DMS79 treated with DMSO at 0.1 percent for 48 hours (cell line): ENCODE measurements around the gene ABCD1.
"Not testable (repeated sequence)": the region's sequence is repeated elsewhere in the genome, so short reads cannot be mapped to it uniquely, and the experiment has no call there.

ENCODE experiments used
- DNase-seq: peaks from one replicate; lab custom pipeline; 2025; lab: John Stamatoyannopoulos, UW

Gene ABCD1

GRCh38 chrX:153724252-153725038, at the start of gene ABCD1, which contains the start of gene BCAP31:
Gene ABCD1 (plus strand): TSS chrX:153724856. CDS start chrX:153725267, 411 bp downstream.
Gene BCAP31 (minus strand): TSS chrX:153724387. CDS start chrX:153723244, 1,143 bp downstream.
- peak; percentile 50 for DNase-seq

DNA sequence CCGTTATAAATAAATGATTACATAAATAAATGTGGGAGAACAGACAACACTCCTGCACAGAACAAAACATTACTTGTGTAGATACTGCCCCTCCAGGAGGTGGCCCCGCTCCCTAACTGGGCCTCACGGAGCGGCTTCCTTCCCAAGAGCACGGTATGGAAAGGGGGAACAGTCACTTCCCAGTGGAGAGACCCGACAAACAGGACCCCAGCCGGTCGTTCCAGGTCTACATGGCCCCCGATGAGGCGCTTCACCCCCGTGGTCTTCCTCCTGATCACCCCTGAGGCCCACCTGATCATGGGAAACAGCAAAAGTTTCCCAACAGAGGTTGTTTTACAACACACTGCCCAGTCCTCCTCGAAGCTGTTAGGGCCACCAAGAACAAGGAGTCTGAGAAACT, 43.5 kb upstream of the ABCD1 start:
- DNase-seq = no peak

DNA sequence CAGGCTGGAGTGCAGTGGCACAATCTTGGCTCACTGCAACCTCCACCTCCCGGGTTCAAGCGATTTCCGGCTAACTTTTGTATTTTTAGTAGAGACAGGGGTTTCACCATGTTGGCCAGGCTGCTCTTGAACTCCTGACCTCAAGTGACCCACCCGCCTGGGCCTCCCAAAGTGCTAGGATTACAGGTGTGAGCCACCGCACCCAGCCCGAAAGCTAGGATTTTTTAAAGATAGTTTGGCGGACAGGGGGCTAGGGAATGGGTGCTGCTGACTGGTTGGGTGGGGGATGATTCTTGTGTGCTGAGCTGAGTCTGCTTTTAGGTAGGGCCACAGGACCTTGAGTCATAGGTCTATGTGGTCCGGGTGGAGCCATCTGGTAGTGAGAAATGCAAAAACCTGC, 41.2 kb upstream of the ABCD1 start:
- not testable (repeated sequence) for DNase-seq

GRCh38 chrX:153684467-153685155, 40.0 kb upstream of the ABCD1 start:
- DNase-seq = no peak

- no peak for DNase-seq
Observed at GRCh38 chrX:153685156-153685536, 39.5 kb upstream of the ABCD1 start.

DNA sequence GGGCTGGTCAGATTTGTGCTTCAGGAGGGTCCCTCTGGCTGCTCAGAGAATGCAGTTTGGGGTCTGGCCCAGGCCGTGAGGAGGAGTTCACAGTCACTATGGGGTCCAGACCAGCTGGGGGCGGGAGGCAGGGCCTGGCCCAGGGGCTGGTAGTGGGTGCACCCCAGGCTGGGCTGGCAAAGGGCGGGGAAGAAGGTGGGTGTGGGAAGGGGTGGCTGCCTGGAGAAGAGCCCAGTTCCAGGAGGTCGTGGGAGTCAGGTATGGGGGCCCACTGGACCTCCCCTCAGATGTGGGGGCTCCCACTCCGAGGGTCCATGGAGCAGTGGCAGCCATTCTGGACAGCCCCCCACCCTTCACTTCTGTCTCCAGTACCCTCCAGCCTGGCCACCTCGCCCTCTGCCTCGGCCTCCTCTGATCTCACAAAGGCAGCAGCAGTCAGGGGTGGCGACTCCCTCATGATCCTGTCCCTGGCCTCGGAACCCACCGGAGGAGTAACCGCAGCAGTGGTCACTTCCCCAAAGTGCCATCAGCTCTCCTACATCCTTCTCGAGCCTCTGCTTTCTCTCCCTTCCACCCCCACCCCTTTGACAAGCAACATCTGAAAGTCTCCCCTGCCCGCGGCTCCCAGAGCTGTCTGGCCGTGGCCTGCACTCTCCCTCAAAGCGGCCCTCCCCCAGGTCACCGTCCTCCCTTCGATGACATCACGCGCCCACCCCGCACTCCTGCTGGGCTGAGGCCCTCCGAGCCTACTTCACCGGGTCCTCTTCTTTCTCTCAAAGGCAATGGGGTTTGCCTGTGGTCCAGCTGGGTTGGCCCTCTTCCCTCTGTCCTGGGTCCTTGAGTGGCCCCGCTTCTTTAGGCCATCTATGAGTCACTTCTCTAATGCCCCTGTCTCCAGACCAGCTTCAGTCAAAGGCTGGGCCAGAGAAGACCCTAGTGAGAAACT, 38.6 kb upstream of the ABCD1 start:
- no peak for DNase-seq

DNA sequence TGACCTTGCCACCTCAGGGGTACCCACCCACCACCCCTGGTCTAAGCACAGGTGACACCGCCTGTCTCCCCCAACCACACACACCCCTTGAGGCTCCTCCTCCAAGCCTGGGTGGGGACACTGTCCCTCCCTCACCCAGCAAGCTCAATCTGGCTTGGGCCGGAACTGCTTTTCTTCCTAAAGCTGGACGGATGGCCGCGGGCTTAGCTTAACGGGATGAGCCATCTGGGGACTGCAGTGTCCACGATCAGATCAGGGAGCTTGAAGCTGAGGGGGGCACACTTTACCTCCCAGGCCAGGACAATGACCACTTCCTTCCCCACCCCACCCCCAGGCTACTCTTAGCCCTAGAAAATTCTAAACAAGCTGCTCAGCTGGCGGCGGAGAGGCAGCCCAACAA, 37.9 kb upstream of the ABCD1 start:
- no peak for DNase-seq

- DNase-seq = peak; percentile 28
Observed at GRCh38 chrX:153687121-153688039, 37.3 kb upstream of the ABCD1 start, which contains the start of gene SLC6A8. Gene SLC6A8 (plus strand): TSS chrX:153687926. CDS start chrX:153688575, 649 bp downstream.

DNA sequence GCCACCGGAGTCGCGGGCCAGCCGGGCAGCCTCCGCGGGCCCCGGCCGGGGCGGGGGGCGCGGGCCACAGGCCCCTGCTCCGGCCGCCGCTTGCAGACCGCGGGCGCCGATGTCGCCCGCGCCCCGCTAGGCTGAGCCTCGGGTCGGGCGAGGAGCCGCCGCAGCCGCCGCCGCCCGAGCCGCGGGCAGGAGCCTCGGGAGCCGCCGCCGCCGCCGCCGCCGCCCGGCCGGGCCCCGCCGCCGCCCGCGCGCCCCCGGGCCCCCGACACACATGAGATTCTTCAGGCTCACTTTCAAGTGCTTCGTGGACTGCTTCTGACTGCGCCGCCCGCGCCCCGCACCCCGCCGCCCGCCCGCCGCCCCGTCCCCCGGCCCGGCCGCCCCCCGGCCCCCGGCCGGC, 36.6 kb upstream of the ABCD1 start:
- no peak for DNase-seq

GRCh38 chrX:153688506-153688905, 36.1 kb upstream of the ABCD1 start:
- DNase-seq = no peak

GRCh38 chrX:153688911-153689590, 35.6 kb upstream of the ABCD1 start:
- DNase-seq = no peak

GRCh38 chrX:153689654-153690465, 34.8 kb upstream of the ABCD1 start:
- no peak for DNase-seq

GRCh38 chrX:153690466-153690865, 34.2 kb upstream of the ABCD1 start:
- no peak for DNase-seq

DNA sequence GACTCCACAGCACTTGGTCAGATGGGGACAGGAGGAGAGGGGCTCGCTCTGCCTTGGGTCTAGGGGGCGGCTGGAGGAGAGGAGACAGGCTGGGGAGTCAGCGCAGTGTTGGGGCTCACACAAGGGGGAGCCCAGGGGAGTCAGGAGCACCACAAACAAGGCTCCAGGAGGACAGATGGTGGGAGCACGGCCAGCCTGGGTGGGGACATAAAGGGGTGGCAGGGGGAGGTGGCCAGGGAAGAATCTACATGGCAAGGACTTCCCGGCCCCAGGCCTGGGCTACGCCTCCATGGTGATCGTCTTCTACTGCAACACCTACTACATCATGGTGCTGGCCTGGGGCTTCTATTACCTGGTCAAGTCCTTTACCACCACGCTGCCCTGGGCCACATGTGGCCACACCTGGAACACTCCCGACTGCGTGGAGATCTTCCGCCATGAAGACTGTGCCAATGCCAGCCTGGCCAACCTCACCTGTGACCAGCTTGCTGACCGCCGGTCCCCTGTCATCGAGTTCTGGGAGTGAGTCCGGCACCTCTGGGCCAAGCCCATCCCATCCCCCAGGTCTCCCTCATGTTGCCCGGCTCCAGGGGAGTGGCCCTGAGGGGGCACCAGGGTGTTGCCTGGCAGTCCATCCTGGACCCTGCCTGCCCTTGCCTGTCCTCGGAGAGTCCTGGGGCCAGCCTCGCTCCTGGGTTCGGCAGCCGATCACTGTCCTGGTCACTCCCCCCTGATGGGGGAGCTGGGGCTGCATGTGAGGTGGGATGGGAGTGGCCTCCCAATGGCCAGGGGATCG, 33.4 kb upstream of the ABCD1 start:
- DNase-seq = not testable (repeated sequence)

GRCh38 chrX:153692003-153692402, 32.7 kb upstream of the ABCD1 start:
- no peak for DNase-seq

- no peak for DNase-seq
Observed at GRCh38 chrX:153692611-153693156, 32.0 kb upstream of the ABCD1 start.

DNA sequence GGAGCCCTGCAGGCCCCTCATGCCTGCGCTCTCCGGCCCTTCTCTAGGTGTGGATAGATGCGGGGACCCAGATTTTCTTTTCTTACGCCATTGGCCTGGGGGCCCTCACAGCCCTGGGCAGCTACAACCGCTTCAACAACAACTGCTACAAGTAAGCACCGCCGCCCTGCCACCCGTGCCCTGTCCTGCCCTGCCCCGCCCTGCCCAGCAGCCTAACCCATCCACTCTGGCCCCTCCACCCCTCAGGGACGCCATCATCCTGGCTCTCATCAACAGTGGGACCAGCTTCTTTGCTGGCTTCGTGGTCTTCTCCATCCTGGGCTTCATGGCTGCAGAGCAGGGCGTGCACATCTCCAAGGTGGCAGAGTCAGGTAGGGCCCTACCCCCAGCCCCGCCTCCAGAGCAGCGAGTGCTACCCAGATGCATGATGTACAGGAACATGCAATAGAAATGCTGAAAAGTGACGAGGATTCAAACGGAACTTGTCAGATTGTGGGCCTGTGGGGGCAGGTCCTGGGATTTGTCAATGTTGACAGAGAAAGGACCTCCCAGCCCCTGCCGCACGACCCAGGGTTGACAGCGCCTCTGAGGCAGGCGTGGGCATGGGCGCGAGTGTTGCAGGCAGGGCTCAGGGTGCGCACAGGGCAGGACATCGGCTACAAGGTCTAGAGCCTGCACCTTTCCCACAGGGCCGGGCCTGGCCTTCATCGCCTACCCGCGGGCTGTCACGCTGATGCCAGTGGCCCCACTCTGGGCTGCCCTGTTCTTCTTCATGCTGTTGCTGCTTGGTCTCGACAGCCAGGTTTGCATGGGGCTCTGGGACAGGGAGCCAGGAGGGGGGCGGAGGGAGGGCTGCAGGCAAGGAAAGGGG, 31.2 kb upstream of the ABCD1 start:
- DNase-seq = no peak
